Thoracic aorta (tissue), 2 donors: ENCODE measurements around the gene AADACL3. TPM values are rescaled to one million over a fixed set of nuclear protein-coding genes. Genes with fewer than 3 reads are reported as not detected.

Experiments
- ATAC-seq: fragments of 150-250 bp; one replicate; pipeline ENCODE4 v1.8.0; 2017; ENCODE audit warnings: low read depth; ENCODE audit not compliant: insufficient number of reproducible peaks, low FRiP score
- DNase-seq: peaks from one replicate; pipeline ENCODE4 v3.0.0-alpha.2; 2020; ENCODE audit warnings: low spot score
- H3K27ac ChIP-seq, 2 donors: fragments of 200-600 bp; sonication (generic); 1 replicate in 1 of 2; 2 replicates in 1 of 2; pipeline ENCODE4 v1.5.1; 2016; ENCODE audit warnings: mild to moderate bottlenecking in 2 of 2, moderate library complexity in 2 of 2
- H3K27me3 ChIP-seq: fragments of 200-600 bp; sonication (generic); replicated peaks from 2 replicates; pipeline ENCODE4 v1.6.0; 2016; ENCODE audit warnings: mild to moderate bottlenecking; ENCODE audit not compliant: insufficient read depth
- H3K36me3 ChIP-seq: fragments of 200-600 bp; sonication (generic); one replicate; pipeline ENCODE4 v1.5.1; 2016
- H3K4me1 ChIP-seq, 2 donors: fragments of 200-600 bp; sonication (generic); 1 replicate in 1 of 2; 2 replicates in 1 of 2; pipeline versions ENCODE4 v1.5.1 to v1.6.0; 2016; ENCODE audit warnings: low read depth in 2 of 2, mild to moderate bottlenecking in 1 of 2; ENCODE audit not compliant: control insufficient read depth in 1 of 2
- H3K4me3 ChIP-seq: fragments of 200-600 bp; sonication (generic); 2 replicates; pipeline ENCODE4 v1.5.1; 2016; ENCODE audit warnings: mild to moderate bottlenecking
- H3K9me3 ChIP-seq: fragments of 200-600 bp; sonication (generic); 2 replicates; pipeline ENCODE4 v1.5.1; 2016
- CTCF ChIP-seq: fragments of 200-600 bp; sonication (generic); IDR thresholded peaks from one replicate; pipeline ENCODE4 v1.5.1; 2019; ENCODE audit warnings: antibody characterized with exemption
- total RNA-seq, 2 donors: library from RNA; depleted of rRNA; stranded (reverse); fragments of >200 nt; gene quantifications; one replicate each; pipeline versions ENCODE4 v1.1.0 to v1.2.3, GENCODE V29; 2016

The AADACL3 gene
- total RNA-seq, 2 donors from 2014 or later = not detected

- Histone ChIP-seq H3K36me3 (no peaks in the 10 kb centered on the region), H3K9me3 (no peaks in the 10 kb centered on the region), H3K4me3 (no peak overlapping the region), H3K27me3 (no peaks in the 10 kb centered on the region), H3K4me1 (no peaks in the 10 kb centered on the region), H3K27ac (no peak overlapping the region)
- ATAC-seq = no peak
- no peak for DNase-seq
- no peak for TF ChIP-seq CTCF
Observed at GRCh38 chr1:12764016-12764415, 48.1 kb downstream of the AADACL3 start.

GRCh38 chr1:12769031-12769430 is 53.1 kb downstream of the AADACL3 start:
- Histone ChIP-seq H3K27ac (no peak overlapping the region), H3K27me3 (no peaks in the 10 kb centered on the region), H3K4me3 (no peak overlapping the region), H3K9me3 (no peaks in the 10 kb centered on the region), H3K36me3 (no peaks in the 10 kb centered on the region), H3K4me1 (no peaks in the 10 kb centered on the region)
- DNase-seq = no peak
- ATAC-seq = no peak
- no peak for TF ChIP-seq CTCF

- ATAC-seq (no peak), DNase-seq (no peak)
- Histone ChIP-seq H3K27ac (no peak overlapping the region), H3K4me3 (no peak overlapping the region), H3K4me1 (no peaks in the 10 kb centered on the region), H3K27me3 (no peaks in the 10 kb centered on the region), H3K36me3 (no peaks in the 10 kb centered on the region), H3K9me3 (no peaks in the 10 kb centered on the region)
- no peak for TF ChIP-seq CTCF
Observed at GRCh38 chr1:12769976-12770505, 54.1 kb downstream of the AADACL3 start.

- DNase-seq = no peak
- no peaks in the 10 kb centered on the region for H3K36me3 ChIP-seq
- H3K4me3 ChIP-seq = no peak overlapping the region
- no peaks in the 10 kb centered on the region for H3K27me3 ChIP-seq
- no peak for ATAC-seq
- no peak overlapping the region for H3K27ac ChIP-seq
- H3K4me1 ChIP-seq = no peaks in the 10 kb centered on the region
- TF ChIP-seq CTCF = no peak
- H3K9me3 ChIP-seq = no peaks in the 10 kb centered on the region
Observed at GRCh38 chr1:12770620-12771019, 54.7 kb downstream of the AADACL3 start.

GRCh38 chr1:12771186-12771585 is 55.3 kb downstream of the AADACL3 start:
- TF ChIP-seq CTCF = no peak
- Histone ChIP-seq H3K9me3 (no peaks in the 10 kb centered on the region), H3K27ac (no peak overlapping the region), H3K4me1 (no peaks in the 10 kb centered on the region), H3K4me3 (no peak overlapping the region), H3K27me3 (no peaks in the 10 kb centered on the region), H3K36me3 (no peaks in the 10 kb centered on the region)
- no peak for ATAC-seq
- no peak for DNase-seq
